HG03066 (cell line): ENCODE measurements around the gene SPATS2.

Experiments
- ATAC-seq: cut with Tn5 transposase; IDR thresholded peaks from one replicate; pipeline ENCODE4 v1.9.1; 2021; ENCODE audit warnings: low read depth; ENCODE audit not compliant: unreplicated experiment

Gene SPATS2

GRCh38 chr12:49537752-49538509 lies 170.7 kb downstream of the SPATS2 start:
- no peak for ATAC-seq

- ATAC-seq, result no peak
These were observed 171.5 kb downstream of the SPATS2 start, which contains the start of gene KCNH3 for GRCh38 chr12:49538510-49539403. TSS of gene KCNH3 (plus strand) at chr12:49539030. CDS start at chr12:49539417, 387 bp downstream.

DNA sequence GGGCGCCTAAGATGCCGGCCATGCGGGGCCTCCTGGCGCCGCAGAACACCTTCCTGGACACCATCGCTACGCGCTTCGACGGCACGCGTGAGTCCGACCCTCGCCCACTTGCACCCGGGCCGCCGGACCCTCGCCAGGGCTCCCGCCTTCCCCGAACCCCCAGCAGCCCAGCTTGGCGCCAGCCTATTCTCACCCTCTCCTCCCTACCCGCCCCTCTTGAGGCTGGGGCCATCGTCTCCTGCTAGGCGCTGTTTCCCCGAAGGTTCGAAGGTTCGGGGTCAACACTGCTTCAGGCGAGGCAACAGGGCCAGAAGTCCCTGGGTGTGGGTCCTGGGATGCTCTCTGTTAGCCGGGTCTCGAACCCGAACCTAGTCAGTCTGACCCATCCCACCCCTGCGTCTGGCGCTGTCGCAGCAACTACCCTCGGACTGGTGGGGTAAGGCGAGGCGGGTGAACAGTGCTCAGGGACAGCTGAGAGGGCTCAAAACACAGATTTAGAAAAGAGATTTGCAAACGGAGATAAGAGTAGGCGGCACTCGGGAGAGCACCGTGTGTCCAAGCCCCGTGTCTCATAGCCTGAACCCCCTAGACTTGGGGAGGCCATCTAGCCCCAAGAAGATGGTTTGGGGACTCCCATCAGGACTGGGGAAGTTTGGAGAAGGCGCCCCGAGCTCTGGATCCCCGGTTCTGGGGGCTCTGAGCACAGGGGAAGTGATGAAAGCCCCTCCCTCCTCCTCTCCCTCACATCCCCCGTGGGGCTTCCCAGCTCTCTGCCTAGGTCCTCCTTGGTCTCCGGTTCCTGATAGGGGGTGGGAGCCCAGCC lies 172.4 kb downstream of the SPATS2 start:
- ATAC-seq, result no peak

DNA sequence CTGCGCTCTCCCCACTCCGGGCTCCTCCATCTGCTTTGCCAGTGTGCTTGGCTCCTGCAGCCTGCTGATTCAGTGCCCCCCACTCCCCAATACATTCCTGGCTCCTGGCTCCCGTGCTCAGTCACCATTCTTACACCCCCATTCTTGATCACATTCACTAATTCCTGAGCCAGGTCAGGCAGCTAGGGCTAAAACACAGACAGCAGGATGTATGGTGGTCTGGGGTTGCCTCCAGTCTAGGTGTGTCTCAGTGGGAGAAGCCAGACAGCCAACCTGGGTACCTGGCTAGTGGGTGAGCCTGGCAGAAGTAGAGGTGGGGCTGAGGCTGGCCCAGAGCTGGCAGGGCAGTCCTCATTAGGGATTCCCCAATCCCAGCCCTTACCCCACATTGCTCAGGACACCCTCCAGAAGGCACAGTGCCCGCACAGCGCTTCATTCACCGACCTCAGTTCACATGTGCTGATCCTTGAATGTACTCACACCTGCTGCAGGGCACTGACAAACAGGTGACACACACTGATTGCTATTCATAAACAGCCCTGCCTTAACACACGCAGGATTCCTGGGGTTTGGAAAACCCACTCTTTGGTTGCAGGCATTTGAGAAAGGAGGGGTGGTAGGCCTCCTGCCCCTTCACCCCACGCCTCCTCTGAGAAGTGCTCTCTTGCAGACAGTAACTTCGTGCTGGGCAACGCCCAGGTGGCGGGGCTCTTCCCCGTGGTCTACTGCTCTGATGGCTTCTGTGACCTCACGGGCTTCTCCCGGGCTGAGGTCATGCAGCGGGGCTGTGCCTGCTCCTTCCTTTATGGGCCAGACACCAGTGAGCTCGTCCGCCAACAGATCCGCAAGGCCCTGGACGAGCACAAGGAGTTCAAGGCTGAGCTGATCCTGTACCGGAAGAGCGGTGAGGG lies 173.2 kb downstream of the SPATS2 start:
- no peak for ATAC-seq

GRCh38 chr12:49541140-49541861 lies 174.0 kb downstream of the SPATS2 start:
- no peak for ATAC-seq

DNA sequence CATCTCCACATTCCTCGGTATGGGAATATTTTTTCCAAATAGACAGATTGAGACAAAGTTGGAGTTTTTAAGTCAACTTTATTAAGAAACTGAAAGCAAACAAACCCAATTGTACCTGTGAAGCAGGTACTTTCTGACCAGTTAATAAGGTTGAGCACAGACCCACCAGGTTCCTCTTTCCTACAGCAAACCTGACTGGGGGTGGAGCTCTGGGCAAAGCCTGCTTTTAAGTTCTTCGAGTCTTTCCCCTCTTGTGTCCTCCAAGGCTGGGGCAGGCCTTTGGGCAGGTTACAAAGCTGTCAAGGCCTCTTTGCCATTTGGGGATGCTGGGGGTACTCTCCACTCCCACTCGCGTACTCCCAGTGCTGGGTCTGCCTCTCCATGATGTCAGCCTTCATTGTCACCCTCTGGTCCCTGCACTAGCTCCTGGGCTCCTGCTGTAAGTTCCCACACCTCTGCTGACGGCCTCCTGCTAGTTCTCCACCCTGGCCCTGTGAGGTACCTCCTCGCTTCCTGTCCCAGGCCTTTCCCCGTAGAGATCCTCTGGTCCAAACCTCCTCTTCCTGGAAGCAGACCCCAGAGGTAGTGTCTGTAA lies 174.7 kb downstream of the SPATS2 start:
- ATAC-seq, result no peak

DNA sequence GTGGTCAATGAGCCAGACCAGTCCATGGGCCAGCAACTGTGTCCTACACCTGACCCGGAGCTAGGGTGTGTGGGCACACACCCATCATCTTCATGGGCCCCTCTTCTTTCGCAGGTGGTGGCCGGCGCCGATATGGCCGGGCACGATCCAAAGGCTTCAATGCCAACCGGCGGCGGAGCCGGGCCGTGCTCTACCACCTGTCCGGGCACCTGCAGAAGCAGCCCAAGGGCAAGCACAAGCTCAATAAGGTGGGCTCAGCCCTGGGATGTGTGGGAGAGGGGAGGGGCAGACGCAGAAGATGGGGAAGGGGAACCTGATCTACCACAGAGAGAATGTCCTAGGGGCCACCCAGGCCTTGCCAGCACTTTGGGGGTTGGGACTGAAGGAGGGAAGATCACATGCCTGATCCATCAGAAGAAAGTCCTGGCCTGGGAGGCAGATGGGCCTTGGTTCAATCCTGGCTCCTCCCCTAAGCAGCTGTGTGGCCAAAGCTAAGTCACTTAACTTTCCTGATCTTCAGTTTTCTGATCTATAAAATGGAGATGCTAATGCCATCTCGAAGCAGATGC lies 175.4 kb downstream of the SPATS2 start:
- ATAC-seq, result no peak

GRCh38 chr12:49543221-49543913 lies 176.1 kb downstream of the SPATS2 start:
- ATAC-seq, result no peak

DNA sequence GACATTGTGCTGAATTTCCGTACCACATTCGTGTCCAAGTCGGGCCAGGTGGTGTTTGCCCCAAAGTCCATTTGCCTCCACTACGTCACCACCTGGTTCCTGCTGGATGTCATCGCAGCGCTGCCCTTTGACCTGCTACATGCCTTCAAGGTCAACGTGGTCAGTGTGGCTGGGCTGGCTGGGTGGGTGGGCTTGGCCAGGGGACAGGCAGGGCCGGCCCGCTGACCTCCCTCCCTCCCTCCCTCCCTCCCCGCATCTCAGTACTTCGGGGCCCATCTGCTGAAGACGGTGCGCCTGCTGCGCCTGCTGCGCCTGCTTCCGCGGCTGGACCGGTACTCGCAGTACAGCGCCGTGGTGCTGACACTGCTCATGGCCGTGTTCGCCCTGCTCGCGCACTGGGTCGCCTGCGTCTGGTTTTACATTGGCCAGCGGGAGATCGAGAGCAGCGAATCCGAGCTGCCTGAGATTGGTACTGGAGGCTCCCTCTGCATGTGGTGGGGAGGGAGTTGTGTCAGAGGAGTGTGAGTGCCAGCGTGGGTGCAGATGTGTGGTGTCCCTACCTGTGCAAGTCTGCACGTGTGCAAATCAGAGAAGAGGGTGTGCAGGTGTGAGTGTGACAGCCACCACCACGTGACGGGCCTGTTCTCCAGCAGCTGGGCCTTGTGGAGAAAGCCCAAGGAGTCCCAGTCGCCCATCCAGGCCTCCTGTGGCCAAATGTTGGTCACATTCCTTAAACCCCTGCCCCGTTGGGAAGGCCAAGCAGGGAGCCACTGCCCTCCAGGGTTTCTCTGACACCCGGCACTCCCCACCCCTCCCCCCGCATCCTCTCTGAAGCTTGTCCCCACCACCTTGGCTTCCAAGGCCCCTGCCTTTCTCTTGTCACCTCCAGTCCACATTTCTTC lies 176.9 kb downstream of the SPATS2 start:
- no peak for ATAC-seq

- ATAC-seq, result no peak
These were observed 178.6 kb downstream of the SPATS2 start for GRCh38 chr12:49545815-49546214.

GRCh38 chr12:49546481-49546880 lies 179.2 kb downstream of the SPATS2 start:
- no peak for ATAC-seq

- ATAC-seq, result no peak
These were observed 179.9 kb downstream of the SPATS2 start for GRCh38 chr12:49547090-49547690.

- no peak for ATAC-seq
These were observed 181.2 kb downstream of the SPATS2 start for GRCh38 chr12:49548481-49548821.

DNA sequence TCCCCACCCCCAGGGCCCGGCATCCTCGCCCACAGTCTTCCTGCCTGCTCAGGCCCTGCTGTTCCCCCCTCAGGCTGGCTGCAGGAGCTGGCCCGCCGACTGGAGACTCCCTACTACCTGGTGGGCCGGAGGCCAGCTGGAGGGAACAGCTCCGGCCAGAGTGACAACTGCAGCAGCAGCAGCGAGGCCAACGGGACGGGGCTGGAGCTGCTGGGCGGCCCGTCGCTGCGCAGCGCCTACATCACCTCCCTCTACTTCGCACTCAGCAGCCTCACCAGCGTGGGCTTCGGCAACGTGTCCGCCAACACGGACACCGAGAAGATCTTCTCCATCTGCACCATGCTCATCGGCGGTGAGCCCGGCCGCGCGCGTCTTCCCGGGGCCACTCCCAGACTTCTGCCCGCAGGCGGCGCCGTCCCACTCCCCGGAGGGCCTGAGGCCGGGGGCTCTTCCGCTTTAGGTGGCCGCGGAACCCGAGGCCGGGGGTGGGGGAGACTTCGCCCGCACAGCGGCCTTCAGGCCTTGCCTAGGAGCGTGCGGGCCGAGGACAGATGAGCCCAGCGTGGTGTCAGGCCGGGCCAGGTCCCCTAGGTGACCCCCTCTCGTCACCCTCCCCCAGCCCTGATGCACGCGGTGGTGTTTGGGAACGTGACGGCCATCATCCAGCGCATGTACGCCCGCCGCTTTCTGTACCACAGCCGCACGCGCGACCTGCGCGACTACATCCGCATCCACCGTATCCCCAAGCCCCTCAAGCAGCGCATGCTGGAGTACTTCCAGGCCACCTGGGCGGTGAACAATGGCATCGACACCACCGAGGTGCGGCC lies 181.8 kb downstream of the SPATS2 start:
- ATAC-seq, result no peak
